SW 1271 (cell line): Measurements from ENCODE around the gene GPC3.
A peak's percentile ranks its signal among the peaks of the same experiment; 100 is the strongest.

ENCODE experiments used
- DNase-seq, 2 experiments: peaks; one replicate each; lab custom pipeline; 2025; lab: John Stamatoyannopoulos, UW

GPC3 gene

DNA sequence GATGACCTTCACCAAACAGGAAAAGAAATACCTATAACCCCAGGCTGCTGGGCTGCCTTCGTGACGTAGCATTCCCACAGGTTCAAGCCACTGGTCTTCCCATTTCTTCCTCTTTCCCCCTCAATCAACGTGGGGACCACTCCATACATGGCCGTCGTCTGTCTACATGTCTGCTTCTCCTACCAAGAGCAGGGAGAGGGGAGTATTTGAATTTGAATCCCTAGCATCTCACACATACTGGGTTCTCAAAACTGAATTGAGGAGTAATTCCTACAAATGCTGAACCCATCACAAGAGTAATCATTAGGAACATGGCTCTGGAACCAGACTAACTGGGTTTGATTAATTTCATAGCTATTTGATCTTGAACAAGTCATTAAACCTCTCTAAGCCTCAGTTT is 17.3 kb downstream of the GPC3 start:
- no peak for DNase-seq

DNA sequence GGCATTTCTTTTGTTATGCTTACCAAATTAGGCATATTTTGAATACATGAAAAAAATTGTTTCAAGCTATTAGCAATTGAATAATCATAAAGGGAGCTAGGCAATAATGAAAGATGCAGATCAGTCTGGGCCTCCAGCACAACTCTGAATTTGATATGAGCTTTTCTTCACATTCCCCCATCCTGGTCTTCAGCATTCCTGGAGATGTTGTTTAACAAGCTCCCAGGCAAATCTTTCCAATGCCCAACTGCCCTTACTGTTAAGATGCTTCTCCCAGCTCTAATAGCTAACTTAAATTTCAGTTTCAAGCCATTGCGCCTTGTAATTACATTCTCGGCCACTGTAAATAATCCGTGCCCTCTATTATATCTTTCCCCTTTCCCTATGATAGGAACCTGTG is 19.2 kb downstream of the GPC3 start:
- DNase-seq = no peak

DNA sequence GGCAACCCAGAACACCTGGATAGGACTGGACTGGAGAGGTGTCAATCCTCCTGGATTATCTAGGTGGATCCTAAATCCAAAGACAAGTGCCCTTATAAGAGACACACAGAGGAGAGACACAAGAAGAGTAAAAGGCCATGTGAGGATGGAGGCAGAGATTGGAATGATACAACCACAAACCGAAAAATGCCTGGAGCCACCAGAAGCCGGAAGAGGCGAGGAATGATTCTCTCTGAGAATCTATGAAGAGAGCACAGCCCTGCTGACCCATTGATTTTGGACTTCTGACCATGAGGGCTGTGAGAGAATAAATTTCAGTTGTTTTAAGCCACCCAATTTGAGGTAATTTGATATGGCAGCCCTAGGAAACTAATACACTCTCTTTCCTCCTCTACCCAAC is 20.1 kb downstream of the GPC3 start:
- DNase-seq = no peak

DNA sequence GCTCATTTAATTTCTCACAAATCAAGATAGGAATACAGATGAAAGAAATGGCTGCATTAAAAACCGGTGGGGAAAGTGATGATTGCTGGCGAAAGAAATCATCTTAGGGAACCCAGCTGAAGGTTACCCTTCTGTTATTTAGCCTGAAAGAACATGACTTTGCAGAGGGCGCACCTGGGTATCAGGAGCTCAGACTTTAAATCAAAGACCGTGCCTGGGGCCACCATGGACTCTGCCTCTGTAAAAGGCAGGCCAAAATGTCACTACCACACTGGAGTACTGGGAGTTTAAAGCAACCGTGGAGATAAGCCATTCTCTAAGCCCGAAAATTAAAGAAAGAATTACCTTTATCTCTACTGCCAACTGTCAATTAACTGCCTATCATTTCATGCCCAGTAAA is 24.3 kb downstream of the GPC3 start:
- DNase-seq = no peak

DNA sequence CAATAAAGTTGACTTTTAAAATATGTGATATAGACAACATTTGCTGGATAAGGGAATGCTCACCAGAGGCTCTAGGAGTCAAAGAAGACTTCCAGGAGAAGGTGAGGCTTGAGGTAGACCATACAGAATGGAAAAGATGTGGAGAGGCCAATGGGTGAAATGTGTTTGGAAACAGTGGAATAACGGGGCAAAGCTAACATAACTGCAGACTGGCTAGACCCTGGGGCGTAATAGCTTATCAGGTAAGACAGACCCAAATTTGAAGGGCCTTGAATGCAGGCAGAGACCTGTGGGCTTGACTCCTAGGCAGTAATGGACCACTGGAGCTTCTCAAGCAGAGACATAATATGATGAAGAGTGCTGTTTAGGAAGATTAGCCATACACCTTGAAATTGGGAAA is 25.4 kb downstream of the GPC3 start:
- no peak for DNase-seq

DNA sequence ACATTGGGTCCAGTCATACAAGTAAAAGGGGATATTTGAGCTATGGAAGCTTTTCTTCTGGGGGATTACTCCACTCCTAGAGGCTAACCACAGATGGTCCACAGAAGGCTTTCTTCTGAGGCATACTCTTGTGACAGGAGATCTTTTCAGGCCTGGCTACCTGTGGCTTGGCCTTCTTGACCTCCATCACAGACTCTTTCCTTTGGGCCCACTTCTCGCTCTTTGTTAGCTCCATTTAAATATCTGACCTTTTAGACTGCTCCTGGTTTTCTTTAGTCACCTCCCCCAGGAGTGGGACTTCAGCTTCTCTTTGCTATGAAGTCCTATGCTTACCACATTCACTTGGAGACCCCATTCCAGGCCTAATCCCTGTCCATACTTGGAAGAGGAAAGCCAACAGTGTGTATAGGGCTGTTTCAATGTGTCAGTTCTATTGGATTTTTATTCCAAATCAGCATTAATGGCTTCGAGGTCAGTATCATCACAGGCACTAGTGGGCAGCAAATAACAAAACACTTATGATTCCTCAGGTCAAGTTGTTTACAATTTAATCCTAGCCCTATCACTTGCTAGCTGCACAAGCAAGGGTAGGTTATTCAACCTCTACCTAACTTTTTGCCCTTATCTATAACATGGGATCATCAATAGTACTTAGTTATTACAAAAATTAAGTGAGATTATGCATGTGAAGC is 26.3 kb downstream of the GPC3 start:
- DNase-seq = peak in 1 of 2 experiments; percentile 0

DNA sequence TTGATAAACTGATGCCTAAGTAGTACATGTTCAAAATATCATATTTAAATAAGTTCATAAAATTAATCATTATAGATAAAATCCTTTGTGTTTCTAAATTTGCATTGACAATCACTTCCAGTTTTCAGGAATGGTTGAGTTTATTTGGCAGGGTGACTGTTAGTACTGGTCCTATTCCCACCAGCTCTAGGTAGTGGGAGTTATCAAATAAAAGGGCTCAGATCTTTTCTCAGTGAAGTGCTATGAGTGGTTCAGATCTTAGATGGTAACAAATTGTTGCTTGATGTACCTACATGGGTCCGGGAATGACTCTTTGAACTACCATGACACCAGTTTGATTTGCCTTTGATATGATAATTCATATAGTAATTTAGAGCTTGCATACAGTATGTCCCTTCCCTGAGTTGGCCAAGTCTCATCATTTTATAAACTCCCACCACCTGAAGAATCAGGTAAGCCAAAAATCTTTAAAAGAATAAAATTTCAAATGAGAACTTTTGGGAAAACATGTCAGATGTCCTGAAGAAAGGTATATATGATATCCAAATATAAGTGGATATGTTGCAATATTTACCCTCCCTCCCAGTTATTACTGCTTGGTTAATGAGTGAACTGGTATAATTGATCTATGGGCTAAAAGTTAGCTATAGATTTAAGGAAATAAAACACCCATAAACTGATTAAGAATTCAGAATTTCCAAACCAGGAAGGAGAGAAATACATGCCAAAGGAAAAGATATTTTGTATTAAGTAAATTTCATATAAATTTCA is 28.6 kb downstream of the GPC3 start:
- DNase-seq = no peak

DNA sequence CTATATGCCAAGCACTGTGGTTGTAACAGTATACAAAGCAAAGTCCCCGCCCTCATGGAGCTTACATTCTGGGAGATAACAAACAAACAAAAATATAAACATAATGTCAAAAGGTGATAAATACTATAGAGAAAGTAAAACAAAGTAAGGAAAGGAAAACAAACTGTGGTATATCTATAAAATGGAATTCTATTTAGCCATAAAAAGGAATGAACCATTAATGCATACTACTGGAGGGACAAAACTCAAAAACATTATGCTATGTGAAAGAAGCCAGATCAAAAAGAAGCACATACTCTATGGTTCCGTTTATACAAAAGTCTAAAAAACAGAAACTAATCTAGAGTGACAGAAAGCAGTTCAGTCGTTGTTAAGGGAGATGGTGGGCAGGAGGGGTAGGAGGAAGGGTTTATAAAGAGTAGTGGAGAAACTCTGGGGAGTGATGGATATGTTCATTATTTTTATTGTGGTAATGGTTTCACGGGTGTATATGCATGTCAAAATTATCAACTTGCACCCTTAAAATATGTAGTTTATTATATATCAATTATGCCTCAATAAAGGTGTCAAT is 31.5 kb downstream of the GPC3 start:
- DNase-seq = no peak

DNA sequence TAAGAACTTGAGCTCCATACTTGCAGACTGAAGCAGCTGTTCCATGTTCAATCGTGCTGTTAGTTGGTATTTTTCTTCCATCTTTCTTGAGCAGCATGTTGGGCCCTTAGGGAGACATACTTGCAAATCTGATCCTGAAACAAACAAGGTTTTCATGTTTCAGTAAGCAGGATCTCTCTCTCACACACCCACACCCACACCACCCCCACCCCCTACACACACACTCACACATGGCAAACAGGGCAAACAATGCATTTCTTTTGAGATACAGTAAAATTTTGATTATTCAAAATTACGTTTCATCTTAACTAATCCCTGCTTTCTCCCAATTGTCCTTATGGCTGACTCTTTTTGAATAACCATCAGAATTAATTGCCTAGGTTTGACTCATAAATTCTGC is 32.3 kb downstream of the GPC3 start:
- DNase-seq = no peak

DNA sequence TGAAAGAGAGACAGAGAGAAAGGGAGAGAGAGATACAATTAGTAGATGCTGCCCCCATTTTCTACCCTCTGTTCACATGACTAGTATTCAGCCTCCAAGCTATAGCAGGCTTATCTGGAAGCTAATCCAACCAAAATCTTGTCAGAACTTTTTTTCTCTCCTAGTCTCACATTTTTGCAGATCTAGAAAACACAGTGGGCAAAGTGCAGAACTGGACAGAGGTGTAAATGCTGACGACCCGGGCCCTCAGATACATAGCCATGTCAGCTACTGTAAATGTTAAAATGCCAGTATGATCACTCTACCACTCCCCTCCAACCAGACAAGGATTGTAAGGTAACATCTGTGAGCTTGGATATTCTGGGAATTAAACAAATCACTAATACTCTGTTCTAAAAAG is 34.3 kb downstream of the GPC3 start:
- no peak for DNase-seq

DNA sequence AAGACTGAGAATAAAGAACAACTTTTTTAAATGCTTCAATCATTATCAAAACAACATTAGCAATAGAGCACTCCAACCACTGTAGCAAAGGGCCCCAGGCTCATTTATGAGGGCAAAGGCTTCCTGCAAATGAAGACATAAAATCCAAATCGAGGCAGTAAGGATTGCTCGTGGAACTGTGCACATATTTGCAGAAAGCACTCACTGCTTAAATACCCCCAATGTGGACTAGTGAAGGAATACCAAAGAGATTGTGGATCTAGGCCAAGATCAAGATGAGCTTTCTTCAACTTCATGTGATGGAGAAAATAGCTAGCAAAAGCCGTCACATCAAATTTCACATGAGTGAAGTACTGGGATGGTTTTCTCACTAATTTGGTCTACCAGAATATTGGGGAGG is 35.2 kb downstream of the GPC3 start:
- no peak for DNase-seq

DNA sequence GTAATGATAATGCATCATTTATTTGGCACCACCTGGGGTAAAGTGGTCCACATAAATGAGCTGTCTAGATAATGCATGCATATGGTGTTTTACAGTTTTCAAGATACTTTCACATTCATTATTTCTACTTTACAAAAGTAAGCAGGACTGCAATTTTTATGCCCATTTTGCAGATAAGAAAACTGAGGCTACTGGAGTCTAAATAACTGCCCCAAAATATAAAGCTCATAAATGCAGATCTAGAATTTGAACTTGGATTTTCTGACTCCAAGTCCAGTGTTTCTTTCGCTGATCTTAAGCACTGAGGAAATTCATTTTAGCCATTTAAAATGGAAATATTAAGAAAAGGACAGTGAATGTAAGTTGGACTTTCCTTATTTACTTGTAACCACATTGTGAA is 36.5 kb downstream of the GPC3 start:
- DNase-seq = no peak

DNA sequence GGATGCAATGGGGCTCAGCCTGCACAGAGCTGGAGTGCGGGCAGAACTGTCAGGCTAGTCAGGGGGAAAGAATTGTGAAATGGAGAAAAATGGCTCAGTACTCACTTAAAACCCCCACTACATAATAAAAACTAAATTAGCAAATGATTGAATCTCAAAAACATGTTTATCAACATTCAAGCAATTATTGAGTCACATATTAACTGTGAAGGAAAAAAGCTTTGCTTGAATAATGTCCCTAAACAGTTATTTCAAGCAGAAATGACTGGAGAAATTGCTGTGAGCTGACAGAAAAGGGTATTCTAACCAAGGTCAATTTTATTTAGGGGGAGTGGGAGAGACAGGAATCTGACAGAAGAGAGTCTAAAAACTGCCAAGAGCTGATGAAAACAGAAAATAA is 37.4 kb downstream of the GPC3 start:
- DNase-seq = no peak

DNA sequence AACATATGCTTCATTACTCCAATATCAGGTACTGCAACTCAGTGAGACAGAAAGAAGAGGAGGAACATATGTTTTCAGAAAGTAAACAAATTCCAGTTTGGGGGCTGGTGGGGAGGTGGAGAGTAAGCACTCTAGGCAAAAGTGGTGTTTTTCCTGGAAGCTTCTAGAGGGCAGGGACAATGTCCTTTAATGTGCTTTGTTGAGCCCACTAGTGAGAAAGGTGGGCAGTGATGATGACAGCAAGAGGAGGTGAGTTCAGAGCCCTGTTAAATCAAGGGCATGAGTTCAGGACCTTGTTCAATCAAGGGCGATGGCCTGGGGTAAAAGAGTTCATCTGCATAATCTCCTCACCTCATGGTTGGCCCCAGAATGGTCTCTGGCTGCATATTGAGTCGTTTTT is 38.4 kb downstream of the GPC3 start:
- DNase-seq = no peak

DNA sequence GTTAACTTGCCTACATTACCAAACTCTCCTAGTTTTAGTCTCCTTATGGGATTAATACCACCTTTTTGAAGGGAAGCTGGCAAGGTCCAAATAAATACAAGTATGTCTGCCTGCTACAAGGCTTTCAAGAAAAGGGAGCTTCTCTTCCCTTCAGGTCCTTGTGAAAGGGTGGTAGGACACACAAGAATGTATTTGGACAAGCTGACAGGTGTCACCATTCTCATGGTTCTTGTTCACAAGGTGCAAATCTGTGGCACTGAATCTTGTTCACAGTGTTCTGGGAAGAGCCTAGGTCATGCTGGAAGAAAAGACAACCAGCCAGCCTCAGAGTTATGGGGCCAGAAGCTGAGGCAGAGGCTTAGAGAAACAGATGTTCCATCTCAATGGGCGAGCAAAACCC is 41.9 kb downstream of the GPC3 start:
- DNase-seq = no peak

DNA sequence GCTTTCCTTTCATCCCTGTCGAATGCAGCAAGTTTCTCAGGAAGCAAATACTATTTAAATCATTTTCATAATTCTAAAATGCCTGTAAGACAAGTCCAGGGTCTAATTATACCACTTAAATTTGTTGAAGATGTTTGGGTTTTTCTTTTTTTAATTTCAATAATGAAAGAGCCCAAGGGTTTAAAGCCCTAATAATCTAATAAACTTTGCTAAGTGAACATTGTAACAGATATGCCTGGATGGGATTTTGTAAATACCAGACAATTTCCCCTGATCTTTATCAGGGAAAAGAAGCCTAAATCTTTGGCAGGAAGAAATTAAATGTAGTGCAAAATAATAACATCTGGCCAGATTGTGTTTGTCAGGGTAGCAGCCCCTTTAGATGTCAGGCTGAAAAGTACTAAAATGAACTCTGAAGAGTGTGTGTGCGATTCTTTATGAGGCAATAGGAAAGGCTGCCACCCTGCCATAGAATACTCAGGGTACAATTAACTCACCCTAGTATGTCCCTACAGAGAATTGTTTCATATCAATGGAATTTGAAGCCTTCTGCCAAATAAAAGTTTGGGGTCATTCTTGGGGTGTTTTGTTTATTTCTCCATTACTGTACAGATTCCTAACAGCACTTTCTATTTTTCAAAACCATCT is 45.6 kb downstream of the GPC3 start:
- no peak for DNase-seq

DNA sequence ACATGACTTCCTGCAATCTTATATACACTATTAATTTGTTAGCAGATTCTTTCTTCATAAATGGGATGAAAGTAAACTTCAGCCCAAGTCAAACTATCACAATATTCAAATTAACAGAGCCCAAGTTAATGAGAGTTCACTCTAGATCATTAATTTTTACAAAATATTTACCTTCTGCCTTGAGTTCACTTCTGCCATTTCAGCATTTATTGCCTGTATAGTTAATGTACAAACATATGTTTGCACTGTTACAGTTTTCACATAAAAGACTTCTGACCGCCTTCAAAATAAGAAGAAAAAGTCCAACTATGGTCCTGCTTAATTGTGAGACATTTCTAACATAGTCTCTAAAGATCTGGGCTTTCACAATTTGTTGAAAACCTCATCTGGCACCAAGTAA is 46.9 kb downstream of the GPC3 start:
- no peak for DNase-seq

DNA sequence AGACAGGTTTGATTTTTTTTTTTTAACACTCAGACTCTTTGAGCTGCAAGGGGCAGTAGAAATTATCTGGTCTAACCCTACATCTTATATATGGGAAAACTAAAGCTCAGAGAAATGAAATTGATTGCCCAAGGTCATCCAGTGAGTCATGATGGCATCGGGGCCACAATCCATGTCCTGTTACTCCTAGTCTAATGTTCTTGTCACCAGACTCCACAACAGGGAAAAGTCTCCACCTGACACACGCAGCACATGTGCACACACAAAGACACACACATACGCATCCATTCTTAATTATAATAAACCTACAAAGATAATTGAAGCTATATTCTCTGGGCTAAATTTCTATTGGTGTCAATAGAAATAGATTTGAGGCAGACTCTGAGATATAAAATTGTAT is 48.4 kb downstream of the GPC3 start:
- no peak for DNase-seq

DNA sequence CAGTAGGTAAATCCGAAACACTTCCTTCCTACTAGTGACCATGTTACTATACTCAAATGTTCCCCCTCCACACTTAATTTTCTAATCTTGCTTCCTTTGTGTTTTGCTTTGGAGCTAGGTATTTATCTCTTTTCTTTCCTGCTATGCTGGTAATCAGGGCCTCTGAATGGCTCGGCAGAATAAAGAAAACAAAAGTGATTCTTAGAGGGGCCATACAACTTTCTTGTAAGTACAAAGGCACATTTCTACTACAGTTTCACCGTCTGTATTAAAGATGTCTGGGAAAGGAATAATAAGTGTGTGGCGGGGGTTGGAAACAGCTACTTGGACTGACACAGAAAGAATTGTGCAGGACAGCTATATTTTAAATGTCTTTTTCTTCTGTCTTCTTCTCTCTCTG is 50.3 kb downstream of the GPC3 start:
- DNase-seq = no peak

DNA sequence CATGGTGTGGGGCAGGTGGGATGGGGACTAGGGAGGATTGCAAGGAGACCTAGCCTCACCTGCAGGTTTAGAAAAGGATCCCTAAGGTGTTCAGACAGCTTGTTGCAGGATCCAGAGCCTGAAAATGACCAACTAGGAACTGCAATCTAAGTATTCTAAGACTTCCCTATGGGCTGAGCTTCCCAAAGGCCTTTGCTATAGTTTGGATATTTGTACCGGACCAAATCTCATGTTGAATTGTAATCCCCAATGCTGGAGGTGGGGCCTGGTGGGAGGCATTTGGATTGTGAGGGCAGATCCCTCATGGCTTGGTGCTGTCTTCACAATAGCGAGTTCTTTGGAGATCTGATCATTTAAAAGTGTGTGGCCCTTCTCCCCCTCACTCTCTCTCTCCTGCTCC is 52.1 kb downstream of the GPC3 start:
- no peak for DNase-seq

DNA sequence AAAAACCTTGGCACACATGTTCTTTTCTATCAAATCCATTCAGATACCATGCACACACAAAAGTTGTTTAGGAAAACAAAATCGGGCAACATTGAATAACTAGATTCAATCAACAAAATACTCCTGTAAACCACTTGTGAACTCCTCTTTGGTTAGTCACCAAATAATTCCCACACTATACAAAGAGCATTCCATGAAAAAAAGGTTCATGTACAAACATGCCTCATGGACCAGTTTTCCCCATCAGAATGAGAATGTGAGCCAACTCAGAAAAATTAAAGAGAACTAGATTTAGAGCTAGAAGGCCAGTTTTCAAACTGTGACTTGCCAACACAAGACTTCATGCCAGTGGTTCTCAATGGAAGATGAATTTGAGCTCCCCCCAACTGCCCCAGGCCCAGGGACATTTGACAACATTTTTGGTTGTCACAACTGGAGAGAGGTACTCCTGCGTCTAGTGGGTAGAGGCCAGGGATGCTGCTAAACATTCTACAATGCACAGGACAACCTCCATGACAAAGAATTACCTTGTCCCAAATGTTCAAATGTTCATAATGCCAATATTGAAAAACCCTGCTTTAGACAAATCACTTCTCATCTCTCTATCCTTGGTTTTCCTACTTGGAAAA is 55.4 kb downstream of the GPC3 start:
- no peak for DNase-seq

DNA sequence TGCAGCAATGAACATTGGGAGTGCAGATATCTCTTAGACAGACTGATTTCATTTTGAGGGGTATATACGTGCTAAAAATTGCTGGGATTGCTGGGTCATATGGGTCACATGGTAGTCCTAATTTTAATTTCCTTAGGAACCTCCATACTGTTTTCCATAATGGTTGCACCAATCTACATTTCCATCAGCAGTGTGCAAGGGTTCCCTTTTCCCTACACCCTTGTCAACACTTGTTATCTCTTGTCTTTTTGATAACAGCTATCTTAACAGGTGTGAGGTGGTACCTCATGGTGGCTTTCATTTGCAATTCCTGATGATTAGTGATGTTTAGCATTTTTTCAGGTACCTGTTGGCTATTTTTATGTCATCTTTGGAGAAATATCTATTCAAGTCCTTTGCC is 57.0 kb downstream of the GPC3 start:
- DNase-seq = no peak

DNA sequence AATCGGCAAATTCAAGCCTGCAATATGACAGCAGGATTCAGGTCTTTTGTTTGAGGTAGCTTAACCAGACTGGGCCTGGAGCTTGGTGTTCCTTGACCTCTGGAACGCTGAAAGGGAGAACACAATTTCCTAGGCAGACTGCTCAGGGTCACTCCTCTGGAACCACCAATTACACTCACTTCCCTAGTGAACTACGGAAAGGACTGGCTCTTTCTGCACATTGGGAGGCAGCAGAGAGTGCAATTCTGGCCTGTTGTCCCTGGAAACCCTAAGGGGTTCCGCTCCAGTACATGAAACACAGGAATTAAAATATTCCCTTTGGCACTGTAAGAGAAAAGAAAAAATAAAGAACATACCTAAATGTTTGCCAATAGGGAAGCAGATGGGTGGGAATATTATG is 58.6 kb downstream of the GPC3 start:
- DNase-seq = no peak
